NCI-H524 treated with DMSO at 0.1 percent for 48 hours (cell line): Measurements from ENCODE around the gene COL6A3.

ENCODE experiments used
- DNase-seq: peaks from one replicate; lab custom pipeline; 2025; lab: John Stamatoyannopoulos, UW

COL6A3 gene

GRCh38 chr2:237348281-237348865, 65.6 kb downstream of the COL6A3 start:
- no peak for DNase-seq

GRCh38 chr2:237345891-237346640, 67.9 kb downstream of the COL6A3 start:
- no peak for DNase-seq

DNA sequence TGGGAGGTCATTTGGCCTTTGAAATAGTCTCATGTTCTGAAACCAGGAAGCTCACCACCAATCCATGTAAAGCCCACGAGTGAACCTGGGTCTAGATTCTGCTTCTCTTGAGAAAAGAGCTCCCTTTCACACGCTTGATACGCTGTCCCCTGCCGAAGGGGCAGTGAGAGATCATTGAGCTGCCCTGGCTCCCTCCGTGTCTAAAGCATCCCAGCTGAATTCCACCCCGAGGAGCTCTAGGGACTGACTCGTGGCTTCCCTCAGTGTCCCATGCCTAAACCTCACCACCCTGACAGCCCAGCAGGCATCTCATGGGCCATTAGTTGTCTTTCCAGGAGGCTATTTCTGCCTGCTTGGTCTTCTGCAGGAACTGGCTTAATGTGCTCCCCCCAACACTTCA, 68.6 kb downstream of the COL6A3 start:
- no peak for DNase-seq

- no peak for DNase-seq
Measured at GRCh38 chr2:237344942-237345341, 69.0 kb downstream of the COL6A3 start.

DNA sequence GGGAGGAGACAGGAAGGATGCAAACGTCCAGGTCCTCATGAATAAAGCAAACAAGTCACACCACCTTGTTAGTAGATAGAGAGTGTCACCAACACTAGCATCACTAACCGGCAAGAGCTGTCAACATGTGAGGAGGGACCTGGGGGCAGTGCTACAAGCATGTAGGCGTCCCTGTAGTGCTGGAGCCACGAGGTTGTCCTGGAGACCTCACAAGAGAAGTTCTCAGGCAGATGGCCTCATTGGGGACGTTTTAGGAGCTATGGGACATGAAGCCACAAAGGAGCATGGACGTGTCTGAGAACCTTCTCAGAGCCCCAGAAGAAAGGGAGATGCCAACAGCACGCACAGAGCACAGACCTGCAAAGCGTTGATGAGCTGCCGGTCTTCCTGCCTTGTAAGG, 70.0 kb downstream of the COL6A3 start:
- no peak for DNase-seq

- DNase-seq: no peak
Measured at GRCh38 chr2:237341872-237342271, 72.1 kb downstream of the COL6A3 start.

GRCh38 chr2:237337586-237337985, 76.4 kb downstream of the COL6A3 start:
- no peak for DNase-seq

DNA sequence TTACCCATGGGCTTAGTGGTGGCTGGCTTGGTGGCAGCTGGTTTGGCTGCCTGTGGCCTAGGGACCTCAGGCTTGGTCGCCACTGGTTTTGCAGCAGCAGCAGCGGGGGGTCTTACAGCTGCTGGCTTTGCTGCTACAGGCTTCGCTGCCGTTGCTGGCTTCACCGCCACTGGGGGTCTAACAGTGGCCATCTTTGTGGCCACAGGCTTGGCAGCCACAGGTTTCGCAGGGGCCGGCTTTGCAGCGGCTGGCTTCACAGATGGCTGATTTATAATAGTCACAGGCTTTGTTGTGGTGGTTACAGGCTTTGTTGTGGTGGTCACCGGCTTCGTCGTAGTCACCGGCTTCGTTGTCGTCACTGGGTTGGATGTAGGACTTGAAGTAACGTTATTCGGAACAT, 77.8 kb downstream of the COL6A3 start:
- no peak for DNase-seq

- DNase-seq: no peak
Measured at GRCh38 chr2:237333748-237334147, 80.2 kb downstream of the COL6A3 start.

DNA sequence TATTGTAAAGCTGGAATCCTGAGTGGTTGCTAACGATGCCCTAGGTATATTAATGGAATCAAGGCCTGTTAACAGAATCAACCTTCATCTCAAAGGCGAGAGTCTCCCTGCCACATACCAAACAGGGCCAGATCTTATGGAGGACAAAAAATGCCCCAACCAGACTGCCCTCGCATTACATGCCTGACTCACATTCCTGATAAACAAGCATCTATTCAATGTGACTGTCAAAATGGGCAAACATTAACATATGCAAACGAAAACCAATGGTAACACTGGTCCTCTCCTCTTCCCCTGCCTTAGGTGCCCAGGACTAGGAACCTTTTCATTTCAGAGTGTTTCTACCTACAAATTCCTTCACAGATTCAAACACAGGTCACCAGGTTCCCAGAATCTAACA, 83.4 kb downstream of the COL6A3 start:
- no peak for DNase-seq

DNA sequence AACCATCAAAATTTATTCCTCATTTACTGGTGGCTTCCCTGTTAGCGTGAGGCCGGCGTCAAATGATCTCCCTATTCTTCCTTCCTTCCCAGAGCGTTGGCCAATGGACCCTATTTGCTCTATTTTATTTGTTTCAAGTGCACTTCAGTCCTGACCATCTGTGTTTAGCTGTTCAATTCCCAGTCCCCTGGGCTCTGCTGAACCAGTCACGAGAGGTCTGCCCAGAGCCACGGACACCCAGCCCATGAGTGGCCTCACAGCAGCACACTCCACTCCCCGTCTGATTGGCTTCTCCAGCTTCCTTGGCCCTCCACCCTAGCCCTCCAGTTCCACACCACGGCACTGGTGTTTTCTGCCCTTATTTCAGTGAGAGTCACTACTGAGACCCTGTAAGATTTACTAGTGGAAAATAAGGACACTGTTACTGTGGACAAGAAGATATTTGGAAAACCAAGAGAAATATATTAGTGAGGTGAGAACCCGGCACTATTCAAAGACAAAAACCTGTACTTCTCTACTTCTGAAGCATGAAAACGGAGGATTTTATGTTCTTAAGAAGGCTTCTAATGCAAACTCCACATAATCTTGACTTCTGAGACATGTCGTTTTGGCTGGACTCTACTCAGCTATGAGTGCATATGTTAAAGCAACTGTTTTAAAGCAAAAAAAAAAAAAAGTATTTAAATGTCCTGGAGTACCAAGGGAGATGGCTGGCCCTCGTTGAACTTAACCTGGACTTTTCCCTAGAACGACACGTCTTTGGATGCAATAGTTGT, 86.6 kb downstream of the COL6A3 start:
- DNase-seq: peak; percentile 64

DNA sequence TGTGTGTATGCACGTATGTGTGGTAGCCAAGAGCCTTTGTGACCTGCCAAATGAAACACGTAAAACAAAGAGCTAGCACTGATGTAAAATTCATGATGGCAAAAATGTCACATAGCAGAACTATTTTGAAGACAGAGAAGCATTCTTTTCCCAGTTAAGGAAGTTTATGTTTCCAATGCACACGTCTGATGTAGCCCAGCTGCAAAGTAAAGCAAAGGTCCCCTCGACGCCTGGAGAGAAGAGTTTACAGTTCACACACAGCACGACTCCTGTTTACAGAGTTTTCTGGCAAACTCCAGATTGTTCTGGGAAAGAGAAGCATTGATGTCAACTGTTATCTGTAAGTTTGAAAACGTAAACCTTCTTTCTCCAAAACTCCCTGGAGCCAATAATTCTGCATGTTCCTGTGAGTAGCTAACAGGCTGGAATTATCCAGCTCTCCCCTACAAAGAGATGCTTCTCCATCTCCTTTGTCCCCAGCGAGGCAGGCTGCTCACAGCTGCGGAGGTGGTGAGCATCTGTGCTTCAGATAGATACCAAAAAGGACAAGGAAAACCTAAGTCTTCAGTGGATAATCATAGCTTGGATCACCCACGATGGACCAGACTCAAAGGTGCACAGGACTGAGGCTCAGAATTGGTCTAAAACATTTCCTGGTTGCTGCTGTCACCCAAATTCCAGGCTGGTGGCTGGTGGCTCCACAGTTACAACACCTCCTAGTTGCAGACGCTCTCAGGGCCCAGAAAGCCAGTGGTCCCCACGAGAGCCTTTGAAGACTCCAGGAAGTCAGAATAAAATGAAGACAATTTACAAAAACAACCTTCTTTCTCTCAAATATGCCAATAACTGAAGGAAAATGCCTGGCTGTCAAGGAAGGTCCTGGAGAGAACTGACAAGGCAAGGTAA, 87.4 kb downstream of the COL6A3 start:
- DNase-seq: no peak

DNA sequence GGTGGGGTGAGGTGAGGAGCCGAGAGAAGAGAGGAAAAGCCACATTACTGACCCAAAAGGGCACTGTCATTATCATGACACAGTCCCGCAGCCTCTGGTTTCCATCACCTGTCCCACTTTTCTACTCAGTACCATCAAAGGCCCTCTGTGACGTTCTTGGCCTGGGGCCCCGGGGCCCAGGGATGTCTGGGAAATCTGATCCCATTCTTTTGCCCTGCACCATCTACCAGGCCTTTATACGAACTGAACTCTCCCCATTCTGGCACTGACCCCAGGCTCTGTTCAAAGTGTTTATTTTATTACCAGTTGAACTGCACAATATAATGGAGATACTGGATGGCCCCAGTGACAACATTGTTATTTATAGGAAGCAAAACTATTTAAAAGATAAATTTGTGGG, 89.1 kb downstream of the COL6A3 start:
- DNase-seq: no peak

GRCh38 chr2:237324405-237324831, 89.5 kb downstream of the COL6A3 start:
- DNase-seq: no peak

DNA sequence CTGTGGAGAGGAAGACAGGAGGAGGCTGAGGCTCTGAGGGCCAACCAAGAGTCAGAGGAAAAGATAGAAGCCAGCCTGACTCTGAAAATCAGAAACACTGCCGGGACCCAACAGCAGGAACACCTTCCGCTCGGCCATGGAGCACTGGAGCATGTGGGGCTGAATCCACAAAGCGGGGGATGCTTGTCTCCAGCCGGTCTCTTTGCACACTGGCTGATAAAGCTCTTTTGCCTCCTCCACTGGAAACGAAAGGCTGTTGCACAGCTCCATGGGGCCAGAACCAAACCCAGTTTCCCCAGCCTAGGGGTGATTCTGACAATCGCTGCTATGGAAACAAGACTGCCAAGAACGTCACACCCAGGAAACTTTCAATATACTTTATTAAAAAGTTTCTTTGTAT, 90.3 kb downstream of the COL6A3 start:
- no peak for DNase-seq

GRCh38 chr2:237322564-237322963, 91.4 kb downstream of the COL6A3 start:
- no peak for DNase-seq

DNA sequence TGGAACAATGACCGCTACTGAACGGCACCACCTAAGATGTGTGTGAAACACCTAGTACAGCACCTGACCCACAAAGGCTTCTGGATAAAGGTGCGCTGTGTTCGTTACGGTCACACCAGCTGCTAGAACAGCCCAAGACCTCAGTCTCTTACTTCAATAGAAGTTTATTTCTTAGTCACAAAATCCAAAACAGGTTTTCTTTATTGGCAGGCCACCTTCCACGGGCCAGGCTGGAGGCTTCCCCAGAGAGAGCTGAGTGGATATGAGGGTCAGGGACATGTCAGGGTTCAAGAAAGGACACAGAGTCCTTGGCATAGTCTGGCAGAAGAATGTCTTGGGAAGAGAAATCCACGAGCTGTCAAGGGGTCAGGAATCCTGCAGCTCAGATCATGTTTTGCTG, 92.2 kb downstream of the COL6A3 start:
- no peak for DNase-seq

DNA sequence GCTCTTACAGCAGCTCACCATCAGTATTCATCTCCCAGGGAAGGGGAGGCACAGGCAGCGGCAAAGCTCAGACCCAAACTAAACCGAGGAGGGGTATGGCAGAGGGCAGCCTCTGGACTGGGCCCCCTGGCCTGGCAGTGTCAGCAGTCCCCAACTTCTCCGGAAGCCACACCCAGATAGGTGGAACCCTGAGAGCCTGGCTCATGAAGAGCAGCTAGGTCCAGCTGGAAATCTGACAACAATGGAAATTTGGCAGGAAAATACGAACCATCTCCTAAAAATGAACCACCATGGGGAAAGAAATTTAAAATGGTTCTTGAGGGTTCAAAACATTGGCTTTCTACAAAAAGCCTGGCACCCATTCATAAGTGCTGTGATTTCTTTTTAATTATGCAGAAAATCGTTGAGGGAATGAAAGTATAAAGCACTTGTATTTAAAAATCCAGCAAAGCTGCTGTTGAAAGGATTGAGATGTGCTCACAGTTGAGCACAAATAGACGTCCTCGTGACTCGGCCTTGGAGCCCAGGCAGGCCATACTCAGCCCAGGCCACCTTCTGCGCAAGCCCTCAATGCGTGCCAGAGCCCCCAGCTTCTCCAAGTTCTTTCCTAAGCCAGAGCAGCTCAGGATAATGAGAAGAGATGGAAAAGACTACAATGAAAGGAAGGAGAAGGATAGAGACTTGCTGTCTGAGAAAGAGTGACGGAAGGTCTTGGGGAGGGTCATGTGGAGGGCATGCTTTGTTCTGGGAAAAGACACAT, 93.0 kb downstream of the COL6A3 start:
- no peak for DNase-seq

DNA sequence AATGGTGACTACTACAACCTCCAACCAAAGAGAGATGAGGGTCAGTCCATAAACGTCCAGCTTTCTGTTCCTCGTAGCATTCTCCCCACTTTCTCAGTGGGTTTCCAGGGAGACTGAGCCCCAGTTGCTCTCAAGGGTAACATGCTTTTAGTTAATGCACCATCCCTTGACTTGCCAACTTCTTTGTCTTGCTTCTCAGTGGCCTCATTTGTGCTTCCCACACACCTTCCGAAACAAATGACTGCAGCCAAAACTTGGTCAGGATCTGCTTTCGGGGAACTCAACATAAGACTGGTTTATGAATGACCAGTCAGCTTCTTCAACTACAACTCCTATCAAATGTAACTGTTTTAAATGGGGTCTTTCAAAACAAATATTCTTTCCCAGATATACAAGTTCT, 94.1 kb downstream of the COL6A3 start:
- DNase-seq: no peak

DNA sequence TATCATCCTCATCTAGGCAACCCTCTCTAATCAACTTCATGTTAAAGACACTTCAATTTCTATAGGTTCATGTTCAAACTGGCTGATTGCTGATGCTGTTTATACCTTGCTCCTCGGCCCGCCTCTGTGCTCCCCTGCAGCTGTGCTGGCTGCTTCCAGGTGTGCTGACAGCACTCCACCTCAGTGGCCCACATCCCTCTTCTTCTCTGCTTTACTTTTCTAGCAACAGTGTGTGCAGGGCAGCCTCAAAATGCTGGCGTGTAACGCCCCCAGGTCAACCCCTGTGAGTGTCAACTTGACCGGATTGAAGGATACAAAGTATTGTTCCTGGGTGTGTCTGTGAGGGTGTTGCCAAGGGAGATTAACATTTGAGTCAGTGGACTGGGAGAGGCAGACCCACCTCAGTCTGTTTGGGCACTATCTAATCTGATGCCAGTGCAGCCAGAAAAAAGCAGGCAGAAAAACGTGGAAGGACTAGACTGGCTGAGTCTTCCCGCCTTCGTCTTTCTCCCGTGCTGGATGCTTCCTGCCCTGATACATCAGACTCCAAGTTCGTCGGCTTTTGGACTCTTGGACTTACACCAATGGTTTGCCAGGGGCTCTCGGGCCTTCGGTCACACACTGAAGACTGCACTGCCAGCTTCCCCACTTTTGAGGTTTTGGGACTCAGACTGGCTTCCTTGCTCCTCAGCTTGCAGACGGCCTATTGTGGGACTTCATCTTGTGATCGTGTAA, 94.7 kb downstream of the COL6A3 start:
- DNase-seq: no peak

DNA sequence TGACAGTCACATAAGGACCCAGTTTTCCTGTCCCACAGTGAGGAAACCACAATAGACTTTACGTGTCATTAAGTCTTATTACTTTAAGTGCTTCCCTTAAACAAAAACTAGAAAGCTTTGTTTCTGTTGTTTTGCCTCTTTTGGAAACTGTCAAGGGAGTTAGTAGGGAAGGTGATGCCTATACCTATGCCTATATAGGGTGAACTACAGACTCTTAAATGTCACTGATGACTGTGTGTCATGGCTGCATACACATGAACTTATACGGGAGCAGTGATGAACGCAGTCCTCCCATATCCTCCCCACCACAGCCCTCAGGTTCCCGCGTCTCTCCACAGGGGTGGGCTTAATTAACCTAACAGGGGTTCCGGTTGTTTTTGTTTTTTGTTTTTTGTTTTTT, 97.6 kb downstream of the COL6A3 start:
- no peak for DNase-seq
